ENCODE data around the gene NFE2L3. TPM values are rescaled to one million over a fixed set of nuclear protein-coding genes. Genes with fewer than 3 reads are reported as not detected.

Gene NFE2L3
- total RNA-seq, 1 experiment from 2014 or later, result 39.2 TPM

DNA sequence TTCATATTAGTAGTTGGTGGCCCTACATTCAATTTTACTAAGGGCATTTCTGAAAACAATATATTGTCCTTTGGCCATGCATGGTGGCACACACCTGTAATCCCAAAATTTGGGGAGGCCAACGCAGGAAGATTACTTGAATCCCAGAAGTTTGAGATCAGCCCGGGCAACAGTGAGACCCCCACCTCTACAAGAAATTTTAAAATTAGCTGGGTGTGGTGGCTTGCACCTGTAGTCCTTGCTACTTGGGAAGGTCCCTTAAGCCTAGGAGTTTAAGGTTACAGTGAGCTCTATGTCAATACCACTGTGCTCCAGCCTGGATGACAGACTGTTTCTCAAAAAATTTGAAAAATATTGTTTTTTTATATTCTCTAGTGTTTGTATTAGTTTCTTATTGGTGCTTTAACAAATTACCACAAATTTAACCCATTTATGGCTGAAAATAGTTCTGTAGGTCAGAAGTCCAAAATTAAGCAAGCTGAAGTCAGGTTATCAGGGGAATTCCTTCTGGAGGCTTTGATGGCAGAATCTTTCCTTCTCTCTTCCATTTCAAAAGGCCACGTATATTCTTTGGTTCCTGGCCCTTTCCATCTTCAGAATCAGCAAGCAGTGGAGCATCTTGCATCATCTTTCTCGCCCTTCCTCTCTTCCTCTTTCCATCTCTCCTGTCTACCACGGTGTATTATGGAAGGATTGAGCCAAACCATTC, 62.0 kb downstream of the NFE2L3 start:
- intact Hi-C loops (cut with micrococcal nuclease; ENCODE audit: unreplicated experiment), result no loop called here
- Histone ChIP-seq H3K4me3 (ENCODE audit: low read depth, low read length) (no peak overlapping the region), H3K9me3 (no peaks in the 10 kb centered on the region), H3K27me3 (replicated peaks; ENCODE audit: control insufficient read depth, insufficient read depth, low read length) (no peaks in the 10 kb centered on the region), H3K4me1 (no peaks in the 10 kb centered on the region), H3K36me3 (ENCODE audit: control insufficient read depth, insufficient read depth, low read length) (peaks cover 2% of the 10 kb centered on the region)
- Mint-ChIP-seq H3K27me3 (ENCODE audit: insufficient read depth, unreplicated experiment) (no peaks in the 10 kb centered on the region), H3K27ac (ENCODE audit: unreplicated experiment) (no peak overlapping the region), H3K9me3 (ENCODE audit: unreplicated experiment) (no peaks in the 10 kb centered on the region), H3K4me3 (ENCODE audit: unreplicated experiment) (no peak overlapping the region), H3K36me3 (ENCODE audit: insufficient read depth, unreplicated experiment) (peaks cover 57% of the 10 kb centered on the region), H3K4me1 (ENCODE audit: low read depth, unreplicated experiment) (peaks cover 6% of the 10 kb centered on the region)
- TF ChIP-seq, protein P1, sequence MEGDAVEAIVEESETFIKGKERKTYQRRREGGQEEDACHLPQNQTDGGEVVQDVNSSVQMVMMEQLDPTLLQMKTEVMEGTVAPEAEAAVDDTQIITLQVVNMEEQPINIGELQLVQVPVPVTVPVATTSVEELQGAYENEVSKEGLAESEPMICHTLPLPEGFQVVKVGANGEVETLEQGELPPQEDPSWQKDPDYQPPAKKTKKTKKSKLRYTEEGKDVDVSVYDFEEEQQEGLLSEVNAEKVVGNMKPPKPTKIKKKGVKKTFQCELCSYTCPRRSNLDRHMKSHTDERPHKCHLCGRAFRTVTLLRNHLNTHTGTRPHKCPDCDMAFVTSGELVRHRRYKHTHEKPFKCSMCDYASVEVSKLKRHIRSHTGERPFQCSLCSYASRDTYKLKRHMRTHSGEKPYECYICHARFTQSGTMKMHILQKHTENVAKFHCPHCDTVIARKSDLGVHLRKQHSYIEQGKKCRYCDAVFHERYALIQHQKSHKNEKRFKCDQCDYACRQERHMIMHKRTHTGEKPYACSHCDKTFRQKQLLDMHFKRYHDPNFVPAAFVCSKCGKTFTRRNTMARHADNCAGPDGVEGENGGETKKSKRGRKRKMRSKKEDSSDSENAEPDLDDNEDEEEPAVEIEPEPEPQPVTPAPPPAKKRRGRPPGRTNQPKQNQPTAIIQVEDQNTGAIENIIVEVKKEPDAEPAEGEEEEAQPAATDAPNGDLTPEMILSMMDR (IDR thresholded peaks at IDR 0.05; ENCODE audit: insufficient read depth in 1 of 2, low read depth in 1 of 2, low read length in 1 of 2, severe bottlenecking in 1 of 2, unreplicated experiment in 1 of 2), result no peak
- ChIA-PET POLR2A (interaction anchor here (1.1 kb wide), 1 partner anchor 14 kb away, joined by 4 read pairs; no protein-coding TSS in a partner anchor), CTCF (no interaction called here)
- no peak for DNase-seq
- BruUV-seq (replicated peaks), result no TSS peak

DNA sequence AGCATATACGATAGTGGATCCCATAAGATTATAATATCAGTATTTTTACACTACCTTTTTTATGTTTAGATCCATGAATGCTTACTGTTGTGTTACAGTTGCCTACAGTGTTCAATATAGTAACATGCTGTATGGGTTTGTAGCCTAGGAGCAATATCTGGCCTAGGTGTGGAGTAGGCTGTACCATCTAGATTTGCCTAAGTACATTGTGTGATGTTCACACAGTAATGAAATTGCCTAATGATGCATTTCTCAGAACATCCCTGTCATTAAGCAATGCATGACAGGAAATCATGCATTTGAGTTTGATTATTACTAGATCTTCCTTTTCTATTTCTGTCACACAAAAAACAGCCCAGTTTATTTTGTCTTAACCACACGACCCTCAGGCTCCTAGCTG, 64.1 kb downstream of the NFE2L3 start:
- BruUV-seq (replicated peaks), result no TSS peak
- Mint-ChIP-seq H3K36me3 (ENCODE audit: insufficient read depth, unreplicated experiment) (peaks cover 36% of the 10 kb centered on the region), H3K27me3 (ENCODE audit: insufficient read depth, unreplicated experiment) (no peaks in the 10 kb centered on the region), H3K27ac (ENCODE audit: unreplicated experiment) (no peak overlapping the region), H3K4me1 (ENCODE audit: low read depth, unreplicated experiment) (peaks cover 6% of the 10 kb centered on the region), H3K9me3 (ENCODE audit: unreplicated experiment) (no peaks in the 10 kb centered on the region), H3K4me3 (ENCODE audit: unreplicated experiment) (no peak overlapping the region)
- Histone ChIP-seq H3K4me1 (no peaks in the 10 kb centered on the region), H3K4me3 (ENCODE audit: low read depth, low read length) (no peak overlapping the region), H3K9me3 (no peaks in the 10 kb centered on the region), H3K27me3 (replicated peaks; ENCODE audit: control insufficient read depth, insufficient read depth, low read length) (no peaks in the 10 kb centered on the region), H3K36me3 (ENCODE audit: control insufficient read depth, insufficient read depth, low read length) (no peaks in the 10 kb centered on the region)
- intact Hi-C loops (cut with micrococcal nuclease; ENCODE audit: unreplicated experiment), result no loop called here
- TF ChIP-seq, protein P1 (IDR thresholded peaks at IDR 0.05; ENCODE audit: insufficient read depth in 1 of 2, low read depth in 1 of 2, low read length in 1 of 2, severe bottlenecking in 1 of 2, unreplicated experiment in 1 of 2), result no peak
- POLR2A ChIA-PET, result no interaction called here
- CTCF ChIA-PET, result no interaction called here
- no peak for DNase-seq

DNA sequence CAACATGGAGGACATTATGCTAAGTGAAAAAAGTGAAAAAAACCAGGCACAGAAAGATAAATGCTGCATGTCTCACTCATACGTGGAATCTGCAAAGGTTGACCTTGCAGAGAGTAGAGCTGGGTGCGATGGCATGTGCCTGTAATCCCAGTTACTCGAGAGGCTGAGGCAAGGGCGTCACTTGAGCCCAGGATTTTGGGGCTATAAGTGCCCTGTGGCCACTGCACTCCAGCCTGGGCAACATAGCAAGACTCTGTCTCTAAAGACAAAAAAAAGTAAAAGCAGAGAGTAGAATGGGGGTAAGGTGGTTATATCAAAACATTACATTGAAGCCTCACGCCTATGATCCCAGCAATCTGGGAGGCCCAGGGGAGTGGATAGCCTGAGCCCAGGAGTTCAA, 72.4 kb downstream of the NFE2L3 start:
- no peak for DNase-seq
- Histone ChIP-seq H3K4me1 (no peaks in the 10 kb centered on the region), H3K27me3 (replicated peaks; ENCODE audit: control insufficient read depth, insufficient read depth, low read length) (no peaks in the 10 kb centered on the region), H3K9me3 (no peaks in the 10 kb centered on the region), H3K36me3 (ENCODE audit: control insufficient read depth, insufficient read depth, low read length) (no peaks in the 10 kb centered on the region), H3K4me3 (ENCODE audit: low read depth, low read length) (no peak overlapping the region)
- TF ChIP-seq, protein P1 (IDR thresholded peaks at IDR 0.05; ENCODE audit: insufficient read depth in 1 of 2, low read depth in 1 of 2, low read length in 1 of 2, severe bottlenecking in 1 of 2, unreplicated experiment in 1 of 2), result no peak
- Mint-ChIP-seq H3K27ac (ENCODE audit: unreplicated experiment) (no peak overlapping the region), H3K4me3 (ENCODE audit: unreplicated experiment) (no peak overlapping the region), H3K36me3 (ENCODE audit: insufficient read depth, unreplicated experiment) (no peaks in the 10 kb centered on the region), H3K9me3 (ENCODE audit: unreplicated experiment) (peaks cover 8% of the 10 kb centered on the region), H3K4me1 (ENCODE audit: low read depth, unreplicated experiment) (no peaks in the 10 kb centered on the region), H3K27me3 (ENCODE audit: insufficient read depth, unreplicated experiment) (peaks cover 4% of the 10 kb centered on the region)
- intact Hi-C loops (cut with micrococcal nuclease; ENCODE audit: unreplicated experiment), result no loop called here
- POLR2A ChIA-PET, result no interaction called here
- BruUV-seq (replicated peaks), result no TSS peak
- CTCF ChIA-PET, result no interaction called here
